ENCODE data around the gene MYO7B. TPM values are rescaled to one million over a fixed set of nuclear protein-coding genes. Genes with fewer than 3 reads are reported as not detected.

Gene MYO7B
- total RNA-seq, 1 donor from 2014 or later, result 0.46 TPM

Other genes with a start within 250 kb of the MYO7B start
- 21.2 TPM for gene ERCC3, start 241.5 kb upstream of the MYO7B start, total RNA-seq
- 23.4 TPM for gene MAP3K2, start 147.7 kb upstream of the MYO7B start, total RNA-seq
- not detected for gene PROC, start 117.3 kb upstream of the MYO7B start, total RNA-seq
- gene IWS1, start 9.2 kb upstream of the MYO7B start, total RNA-seq, result 53.0 TPM
- 0.16 TPM for gene GPR17, start 110.5 kb downstream of the MYO7B start, total RNA-seq
- 260 TPM for gene LIMS2, start 139.8 kb downstream of the MYO7B start, total RNA-seq
- gene SFT2D3, start 165.8 kb downstream of the MYO7B start, total RNA-seq, result 3.1 TPM

Measured in Right ventricle myocardium inferior (tissue), 1 donor.